Fibroblast of lung (primary cell): ENCODE results near the gene CD48. TPM values are rescaled to one million over a fixed set of nuclear protein-coding genes. Genes with fewer than 3 reads are reported as not detected.

Source experiments
- DNase-seq, 2 donors: peaks; one replicate each; pipeline versions ENCODE4 v3.0.0 to v3.0.0-alpha.2; 2010; ENCODE audit warnings: low read depth in 2 of 2
- H2AFZ ChIP-seq: 2 replicates; pipeline ENCODE4 v1.5.1; 2012; ENCODE audit warnings: low read length, control low read depth, inconsistent platforms
- H3K27ac ChIP-seq: 2 replicates; pipeline ENCODE4 v1.5.1; 2011; ENCODE audit warnings: low read length, control low read depth; ENCODE audit not compliant: insufficient read depth
- H3K27me3 ChIP-seq: 2 replicates; pipeline ENCODE4 v1.5.1; 2011; ENCODE audit warnings: mild to moderate bottlenecking, low read length; ENCODE audit not compliant: control insufficient read depth, insufficient read depth
- H3K36me3 ChIP-seq: 2 replicates; pipeline ENCODE4 v1.5.1; 2011; ENCODE audit warnings: low read length; ENCODE audit not compliant: control insufficient read depth, insufficient read depth
- H3K4me1 ChIP-seq: 2 replicates; pipeline ENCODE4 v1.5.1; 2011; ENCODE audit warnings: low read length; ENCODE audit not compliant: control insufficient read depth, insufficient read depth; ENCODE audit errors: extremely low read depth
- H3K4me2 ChIP-seq: 2 replicates; pipeline ENCODE4 v1.5.1; 2011; ENCODE audit warnings: low read length, control low read depth; ENCODE audit not compliant: insufficient read depth; ENCODE audit errors: extremely low read depth
- H3K4me3 ChIP-seq, 4 experiments: fragments of 200-600 bp in 1 of 4; sonication (generic) in 1 of 4; replicated peaks in 1 of 4; 2 replicates each; pipeline ENCODE4 v1.5.1; 2011 to 2016; ENCODE audit warnings: low read length in 4 of 4, low read depth in 3 of 4, mild to moderate bottlenecking in 3 of 4, control low read depth in 2 of 4, inconsistent platforms in 1 of 4, mixed read lengths in 1 of 4; ENCODE audit not compliant: insufficient read depth in 1 of 4; ENCODE audit errors: control extremely low read depth in 1 of 4
- H3K79me2 ChIP-seq: 2 replicates; pipeline ENCODE4 v1.5.1; 2012; ENCODE audit warnings: mild to moderate bottlenecking, low read length, inconsistent platforms; ENCODE audit not compliant: control insufficient read depth, insufficient read depth
- H3K9ac ChIP-seq: 2 replicates; pipeline ENCODE4 v1.5.1; 2011; ENCODE audit warnings: mild to moderate bottlenecking, low read length, control low read depth; ENCODE audit not compliant: insufficient read depth
- H3K9me3 ChIP-seq: 2 replicates; pipeline ENCODE4 v1.5.1; 2012; ENCODE audit warnings: low read depth, low read length; ENCODE audit not compliant: control insufficient read depth, insufficient read depth
- H4K20me1 ChIP-seq: 2 replicates; pipeline ENCODE4 v1.5.1; 2011; ENCODE audit warnings: low read length; ENCODE audit not compliant: control insufficient read depth, insufficient read depth; ENCODE audit errors: extremely low read depth
- EZH2 ChIP-seq: IDR thresholded peaks from 2 replicates; pipeline ENCODE4 v1.5.1; 2012; ENCODE audit warnings: low read length, control low read depth, mild to moderate bottlenecking; ENCODE audit errors: missing control alignments
- polyA plus RNA-seq, 2 donors: library from polyadenylated mRNA; depleted of rRNA in 1 of 2; stranded (reverse) in 1 of 2; unstranded in 1 of 2; fragments of >200 nt; gene quantifications; 2 replicates each; pipeline ENCODE4 v1.2.1, GENCODE V29; 2011 to 2012; ENCODE audit warnings: missing spikeins in 1 of 2
- total RNA-seq: library from RNA; depleted of rRNA; stranded (reverse); fragments of >200 nt; gene quantifications from 2 replicates; pipeline ENCODE4 v1.2.1, GENCODE V29; 2014
- TF ChIP-seq, protein P1 (sequence below), 2 donors: IDR thresholded peaks in 1 of 2; conservative IDR thresholded peaks in 1 of 2; 1 replicate in 1 of 2; 2 replicates in 1 of 2; pipeline ENCODE4 v1.5.1; 2011 to 2012; ENCODE audit warnings: low read length in 2 of 2, control low read depth in 1 of 2, inconsistent platforms in 1 of 2, low read depth in 1 of 2, mild to moderate bottlenecking in 1 of 2

The CD48 gene
- total and polyA plus RNA-seq, 2 donors (not counting 1 experiment from before 2014, with no cell fraction given): not detected

- no peaks in the 10 kb centered on the region for H3K9me3 ChIP-seq
- no peak overlapping the region for H2AFZ ChIP-seq
- H3K27ac ChIP-seq: no peak overlapping the region
- H3K9ac ChIP-seq: no peak overlapping the region
- H3K4me2 ChIP-seq: no peak overlapping the region
- H3K27me3 ChIP-seq: no peaks in the 10 kb centered on the region
- no peaks in the 10 kb centered on the region for H3K4me1 ChIP-seq
- H4K20me1 ChIP-seq: no peaks in the 10 kb centered on the region
- no peaks in the 10 kb centered on the region for H3K79me2 ChIP-seq
- no peaks in the 10 kb centered on the region for H3K36me3 ChIP-seq
- no peak for TF ChIP-seq EZH2
- TF ChIP-seq, protein P1, sequence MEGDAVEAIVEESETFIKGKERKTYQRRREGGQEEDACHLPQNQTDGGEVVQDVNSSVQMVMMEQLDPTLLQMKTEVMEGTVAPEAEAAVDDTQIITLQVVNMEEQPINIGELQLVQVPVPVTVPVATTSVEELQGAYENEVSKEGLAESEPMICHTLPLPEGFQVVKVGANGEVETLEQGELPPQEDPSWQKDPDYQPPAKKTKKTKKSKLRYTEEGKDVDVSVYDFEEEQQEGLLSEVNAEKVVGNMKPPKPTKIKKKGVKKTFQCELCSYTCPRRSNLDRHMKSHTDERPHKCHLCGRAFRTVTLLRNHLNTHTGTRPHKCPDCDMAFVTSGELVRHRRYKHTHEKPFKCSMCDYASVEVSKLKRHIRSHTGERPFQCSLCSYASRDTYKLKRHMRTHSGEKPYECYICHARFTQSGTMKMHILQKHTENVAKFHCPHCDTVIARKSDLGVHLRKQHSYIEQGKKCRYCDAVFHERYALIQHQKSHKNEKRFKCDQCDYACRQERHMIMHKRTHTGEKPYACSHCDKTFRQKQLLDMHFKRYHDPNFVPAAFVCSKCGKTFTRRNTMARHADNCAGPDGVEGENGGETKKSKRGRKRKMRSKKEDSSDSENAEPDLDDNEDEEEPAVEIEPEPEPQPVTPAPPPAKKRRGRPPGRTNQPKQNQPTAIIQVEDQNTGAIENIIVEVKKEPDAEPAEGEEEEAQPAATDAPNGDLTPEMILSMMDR (conservative IDR thresholded peaks at IDR 0.05 in 1 of 2, IDR thresholded peaks at IDR 0.05 in 1 of 2; ENCODE audit: low read depth in 1 of 2, low read length in 2 of 2): no peak
- DNase-seq: no peak
- no peak overlapping the region for H3K4me3 ChIP-seq
Measured at GRCh38 chr1:160708801-160709200, 2.8 kb downstream of the CD48 start.

- Histone ChIP-seq H3K36me3 (no peaks in the 10 kb centered on the region), H3K4me1 (no peaks in the 10 kb centered on the region), H3K9ac (no peak overlapping the region), H3K4me3 (no peak overlapping the region), H3K27me3 (no peaks in the 10 kb centered on the region), H3K9me3 (no peaks in the 10 kb centered on the region), H2AFZ (no peak overlapping the region), H3K79me2 (no peaks in the 10 kb centered on the region), H3K27ac (no peak overlapping the region), H4K20me1 (no peaks in the 10 kb centered on the region), H3K4me2 (no peak overlapping the region)
- no peak for DNase-seq
- TF ChIP-seq EZH2: no peak
- TF ChIP-seq, protein P1 (conservative IDR thresholded peaks at IDR 0.05 in 1 of 2, IDR thresholded peaks at IDR 0.05 in 1 of 2; ENCODE audit: low read depth in 1 of 2, low read length in 2 of 2): no peak
Measured at GRCh38 chr1:160708118-160708517, 3.5 kb downstream of the CD48 start.

DNA sequence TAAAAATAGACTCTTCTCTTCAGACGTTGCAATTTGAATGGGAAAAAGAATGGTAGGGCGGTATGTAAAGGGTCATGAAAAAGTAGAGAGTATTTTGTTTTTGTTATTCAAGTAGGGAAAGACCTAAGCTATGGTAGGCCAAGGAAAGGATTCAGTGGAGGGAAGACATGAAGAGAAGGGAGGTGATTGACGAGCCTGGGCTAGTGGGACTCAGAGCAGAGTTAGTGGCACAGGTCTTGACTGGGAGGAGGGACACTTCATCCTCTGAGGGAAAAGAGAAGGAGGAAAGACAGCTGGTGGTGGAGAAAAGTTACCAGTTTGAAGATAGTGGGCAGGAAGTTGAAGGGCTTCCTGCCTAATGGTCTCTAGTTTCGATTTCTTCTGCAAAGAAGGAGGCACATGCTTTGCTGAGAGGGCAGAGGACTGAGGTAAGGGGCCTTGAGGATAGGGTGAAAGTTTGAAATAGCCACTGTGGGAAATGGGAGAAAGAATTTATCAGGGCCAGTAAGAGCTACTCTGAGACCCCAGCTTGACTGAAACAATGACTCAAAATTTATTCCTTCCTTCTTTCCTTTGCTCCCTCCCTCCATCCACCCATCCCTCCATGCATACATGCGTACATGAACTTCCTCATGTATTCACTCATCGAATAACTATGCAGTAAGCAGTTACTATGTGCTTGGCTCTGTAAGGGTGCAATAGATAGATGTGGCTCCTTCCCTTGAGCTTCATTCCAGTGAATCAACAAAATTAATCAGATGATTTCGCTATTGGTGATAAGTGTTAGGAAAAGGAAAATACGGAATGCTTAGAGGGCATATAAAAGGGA is 4.2 kb downstream of the CD48 start:
- H2AFZ ChIP-seq: no peak overlapping the region
- no peak overlapping the region for H3K4me3 ChIP-seq
- no peaks in the 10 kb centered on the region for H3K4me1 ChIP-seq
- no peaks in the 10 kb centered on the region for H4K20me1 ChIP-seq
- no peaks in the 10 kb centered on the region for H3K36me3 ChIP-seq
- no peaks in the 10 kb centered on the region for H3K9me3 ChIP-seq
- DNase-seq: no peak
- H3K4me2 ChIP-seq: no peak overlapping the region
- no peaks in the 10 kb centered on the region for H3K27me3 ChIP-seq
- H3K27ac ChIP-seq: no peak overlapping the region
- H3K9ac ChIP-seq: no peak overlapping the region
- TF ChIP-seq EZH2: no peak
- TF ChIP-seq, protein P1 (conservative IDR thresholded peaks at IDR 0.05 in 1 of 2, IDR thresholded peaks at IDR 0.05 in 1 of 2; ENCODE audit: low read depth in 1 of 2, low read length in 2 of 2): no peak
- H3K79me2 ChIP-seq: no peaks in the 10 kb centered on the region
